Panc1 (cell line): ENCODE results near the gene WWOX.

Experiments used
- CTCF ChIP-seq: fragments of 450-650 bp; IDR thresholded peaks from 2 replicates; pipeline ENCODE4 v1.5.1; 2017; ENCODE audit warnings: mild to moderate bottlenecking
- POLR2AphosphoS5 ChIP-seq: IDR thresholded peaks from 2 replicates; pipeline ENCODE4 v1.6.1; 2012; ENCODE audit warnings: mild to moderate bottlenecking, low read depth, low read length, moderate library complexity
- REST ChIP-seq, 2 experiments: IDR thresholded peaks; 2 replicates each; pipeline ENCODE4 v1.6.1; 2011 to 2012; ENCODE audit warnings: low read depth in 2 of 2, control low read depth in 1 of 2, low read length in 1 of 2, mild to moderate bottlenecking in 1 of 2, moderate library complexity in 1 of 2; ENCODE audit not compliant: insufficient read depth in 1 of 2
- TCF7L2 ChIP-seq: IDR thresholded peaks from 2 replicates; pipeline ENCODE4 v1.6.1; 2011; ENCODE audit warnings: mild to moderate bottlenecking, low read depth, low read length, inconsistent platforms

- TF ChIP-seq REST (IDR thresholded peaks at IDR 0.05; ENCODE audit: insufficient read depth in 1 of 2, low read depth in 2 of 2, low read length in 1 of 2): no peak
- no peak for TF ChIP-seq CTCF
- no peak for TF ChIP-seq POLR2AphosphoS5
- TF ChIP-seq TCF7L2: no peak
Observed at GRCh38 chr16:78446992-78447563, 347.6 kb downstream of the WWOX start.
